Kidney (tissue), 14 donors: ENCODE results near the gene MYL6B. TPM values are rescaled to one million over a fixed set of nuclear protein-coding genes. Genes with fewer than 3 reads are reported as not detected.

Experiments used
- DNase-seq, 5 donors: peaks; one replicate each; pipeline ENCODE4 v3.0.0-alpha.2; 2013 to 2020
- FAIRE-seq: peaks from 2 replicates; lab custom pipeline; 2012; peaks lifted over from hg19 to GRCh38; lab: Jason Lieb, UNC
- H3K27ac ChIP-seq, 2 donors: one replicate each; pipeline ENCODE4 v1.7.0; 2013; ENCODE audit warnings: low read depth in 2 of 2, low read length in 2 of 2, inconsistent platforms in 1 of 2
- H3K27me3 ChIP-seq: one replicate; pipeline ENCODE4 v1.7.1; 2013; ENCODE audit warnings: low read length, inconsistent platforms; ENCODE audit not compliant: control insufficient read depth, insufficient read depth
- H3K36me3 ChIP-seq, 3 donors: one replicate each; pipeline versions ENCODE4 v1.7.0 to v1.7.1; 2013; ENCODE audit warnings: low read length in 3 of 3, control low read depth in 1 of 3, inconsistent platforms in 1 of 3; ENCODE audit not compliant: insufficient read depth in 3 of 3, control insufficient read depth in 2 of 3
- H3K4me1 ChIP-seq, 3 donors: one replicate each; pipeline versions ENCODE4 v1.7.0 to v1.7.1; 2013; ENCODE audit warnings: low read length in 3 of 3, inconsistent platforms in 1 of 3, low read depth in 1 of 3; ENCODE audit not compliant: control insufficient read depth in 2 of 3, insufficient read depth in 2 of 3
- H3K4me3 ChIP-seq, 3 donors: one replicate each; pipeline versions ENCODE4 v1.7.0 to v1.8.1; 2013; ENCODE audit warnings: low read length in 3 of 3, control low read depth in 1 of 3, inconsistent platforms in 1 of 3
- H3K9ac ChIP-seq, 3 donors: one replicate each; pipeline versions ENCODE4 v1.7.0 to v1.7.1; 2013; ENCODE audit warnings: low read length in 3 of 3, control low read depth in 1 of 3, inconsistent platforms in 1 of 3
- H3K9me3 ChIP-seq, 3 donors: one replicate each; pipeline versions ENCODE4 v1.7.0 to v1.7.1; 2013; ENCODE audit warnings: low read length in 3 of 3, control low read depth in 1 of 3, inconsistent platforms in 1 of 3; ENCODE audit not compliant: control insufficient read depth in 2 of 3, insufficient read depth in 1 of 3
- intact Hi-C: fragments of 100-400 bp; cut with DNase I; formaldehyde crosslinking; loops from one replicate; pipeline ENCODE4 v1.11.1; 2022
- polyA plus RNA-seq: library from polyadenylated mRNA; stranded (reverse); fragments of 350-450 nt; fragmentation: Illumina TruSeq; extraction: RNeasy Lipid Tissue Mini Kit (QIAGEN cat#74804); gene quantifications from one replicate; pipeline ENCODE4 v1.2.3, GENCODE V29; 2014; ENCODE audit warnings: low read depth, low replicate concordance; ENCODE audit not compliant: insufficient read depth
- total RNA-seq: library from RNA; stranded (reverse); fragmentation: NEBNext Ultra II Directional; extraction: Animal tissue kit (Norgen Biotek cat#: 25700); gene quantifications from one replicate; pipeline ENCODE4 v1.2.1, GENCODE V29; 2021
- TF ChIP-seq, protein P1 (sequence below): IDR thresholded peaks from 3 replicates; pipeline ENCODE4 v1.5.1; 2012; ENCODE audit warnings: mild to moderate bottlenecking, moderate library complexity, borderline replicate concordance; ENCODE audit not compliant: insufficient read depth; ENCODE audit errors: extremely low read depth
- donor health status: control.
- donor health status: control.
- donor health status: control.
- donor health status: control.
- donor health status: control.
- donor health status: DM: yes; HTN: yes; CAD: no.
- donor health status: Normal renal cell carcinoma (clear cell type).

Gene MYL6B
- total and polyA plus RNA-seq, 2 donors from 2014 or later = 48.2 to 142 TPM

DNA sequence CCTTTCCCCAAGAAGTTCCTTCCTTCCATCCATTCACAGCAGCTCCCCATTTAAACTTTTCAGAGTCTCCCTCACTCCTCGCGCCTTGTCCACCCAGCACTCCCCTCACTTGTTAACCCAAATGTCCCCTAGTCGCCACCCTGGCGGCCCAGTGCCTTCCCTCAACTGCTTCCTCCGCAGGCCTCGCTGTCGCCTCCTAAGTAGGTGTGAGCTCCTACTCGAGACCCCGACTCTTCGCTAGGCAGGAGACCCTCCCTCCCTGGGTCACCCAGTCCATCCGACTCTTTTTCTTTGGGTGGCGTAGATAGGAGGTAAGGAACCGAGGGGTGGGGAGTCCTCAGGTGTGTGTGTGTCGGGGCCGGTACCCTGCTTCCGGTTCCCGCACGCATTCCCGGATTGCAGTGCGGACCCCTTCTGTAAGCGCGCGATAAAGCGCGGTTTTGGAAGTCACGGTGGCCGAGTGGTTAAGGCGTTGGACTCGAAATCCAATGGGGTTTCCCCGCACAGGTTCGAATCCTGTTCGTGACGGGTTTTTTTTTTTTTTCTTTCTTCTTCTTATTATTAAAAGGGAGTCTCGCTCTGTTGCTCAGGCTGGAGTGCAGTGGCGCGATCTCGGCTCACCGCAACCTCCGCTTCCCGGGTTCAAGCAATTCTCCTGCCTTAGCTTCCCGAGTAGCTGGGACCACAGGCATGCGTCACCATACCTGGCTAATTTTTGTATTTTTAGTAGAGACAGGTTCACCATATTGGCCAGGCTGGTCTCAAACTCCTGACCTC lies 37.7 kb downstream of the MYL6B start:
- H3K27ac ChIP-seq = peak overlapping the region; percentile 93 to 99
- TF ChIP-seq, protein P1, sequence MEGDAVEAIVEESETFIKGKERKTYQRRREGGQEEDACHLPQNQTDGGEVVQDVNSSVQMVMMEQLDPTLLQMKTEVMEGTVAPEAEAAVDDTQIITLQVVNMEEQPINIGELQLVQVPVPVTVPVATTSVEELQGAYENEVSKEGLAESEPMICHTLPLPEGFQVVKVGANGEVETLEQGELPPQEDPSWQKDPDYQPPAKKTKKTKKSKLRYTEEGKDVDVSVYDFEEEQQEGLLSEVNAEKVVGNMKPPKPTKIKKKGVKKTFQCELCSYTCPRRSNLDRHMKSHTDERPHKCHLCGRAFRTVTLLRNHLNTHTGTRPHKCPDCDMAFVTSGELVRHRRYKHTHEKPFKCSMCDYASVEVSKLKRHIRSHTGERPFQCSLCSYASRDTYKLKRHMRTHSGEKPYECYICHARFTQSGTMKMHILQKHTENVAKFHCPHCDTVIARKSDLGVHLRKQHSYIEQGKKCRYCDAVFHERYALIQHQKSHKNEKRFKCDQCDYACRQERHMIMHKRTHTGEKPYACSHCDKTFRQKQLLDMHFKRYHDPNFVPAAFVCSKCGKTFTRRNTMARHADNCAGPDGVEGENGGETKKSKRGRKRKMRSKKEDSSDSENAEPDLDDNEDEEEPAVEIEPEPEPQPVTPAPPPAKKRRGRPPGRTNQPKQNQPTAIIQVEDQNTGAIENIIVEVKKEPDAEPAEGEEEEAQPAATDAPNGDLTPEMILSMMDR = no peak
- DNase-seq (peak; percentile 93 to 97 (median 97)), FAIRE-seq (no peak)
- H3K9me3 ChIP-seq = no peaks in the 10 kb centered on the region
- H3K4me3 ChIP-seq = peak overlapping the region; percentile 73 to 95 (median 89)
- peaks cover 0 to 6% (median 2%) of the 10 kb centered on the region in 3 donors for H3K36me3 ChIP-seq
- intact Hi-C loops = loop anchor here (10.0 kb wide), 1 partner anchor 65 kb away; the partner anchor contains the start of gene ESYT1
- H3K4me1 ChIP-seq = peaks cover 0 to 19% (median 10%) of the 10 kb centered on the region in 3 donors
- H3K9ac ChIP-seq = peak overlapping the region; percentile 87 to 95 (median 87)
- H3K27me3 ChIP-seq = no peaks in the 10 kb centered on the region

DNA sequence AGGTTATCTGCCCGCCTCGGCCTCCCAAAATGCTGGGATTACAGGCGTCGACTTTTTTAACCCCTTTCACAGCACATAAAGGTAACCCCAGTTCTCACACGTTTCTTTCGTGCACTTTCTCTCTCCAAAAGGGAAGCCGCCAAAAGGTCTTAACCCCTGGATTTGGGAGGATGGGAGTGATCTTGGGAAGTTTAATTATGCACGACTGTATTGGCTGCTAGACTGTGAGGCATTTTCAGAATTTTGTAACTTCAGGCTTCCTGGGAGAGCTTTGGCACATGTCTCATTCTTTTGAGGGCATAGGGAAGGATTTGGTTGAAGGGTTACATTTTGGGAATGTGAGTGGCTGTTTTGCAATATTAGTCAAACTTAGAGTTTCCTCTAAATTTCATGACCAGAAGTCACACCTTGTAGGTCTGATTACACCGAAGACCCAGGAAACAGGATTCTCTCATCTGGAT lies 38.3 kb downstream of the MYL6B start:
- TF ChIP-seq, protein P1 = no peak
- peaks cover 0 to 4% (median under 1%) of the 10 kb centered on the region in 3 donors for H3K36me3 ChIP-seq
- peak overlapping the region; percentile 73 to 95 (median 89) for H3K4me3 ChIP-seq
- no peaks in the 10 kb centered on the region for H3K27me3 ChIP-seq
- DNase-seq = peak in 3 of 5 donors; percentile 25 to 48 (median 45)
- H3K27ac ChIP-seq = peak overlapping the region in 1 of 2 donors; percentile 99
- H3K9me3 ChIP-seq = no peaks in the 10 kb centered on the region
- FAIRE-seq = no peak
- H3K4me1 ChIP-seq = peaks cover 0 to 19% (median 10%) of the 10 kb centered on the region in 3 donors
- peak overlapping the region; percentile 48 to 95 (median 87) for H3K9ac ChIP-seq
- intact Hi-C loops = no loop called here

DNA sequence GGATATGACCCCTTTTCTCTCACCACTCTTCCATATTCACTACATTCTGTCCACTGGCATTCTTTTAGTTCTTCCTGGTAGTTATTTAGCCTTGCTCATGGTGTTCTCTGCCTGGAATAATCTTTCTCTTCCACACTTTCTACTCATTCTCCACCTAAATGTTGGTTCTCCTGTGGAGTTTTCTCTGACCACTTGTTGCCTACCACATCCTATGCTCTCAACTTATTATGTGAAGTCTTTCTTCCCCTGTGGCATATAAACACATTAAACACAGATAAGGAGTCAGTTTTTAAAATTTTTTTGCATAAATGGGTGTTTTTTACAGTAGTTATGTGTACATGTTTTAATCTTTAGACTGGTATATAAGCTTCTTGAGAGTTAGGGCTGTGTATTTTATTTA lies 40.2 kb downstream of the MYL6B start:
- intact Hi-C loops = no loop called here
- H3K27ac ChIP-seq = no peak overlapping the region
- no peak for FAIRE-seq
- TF ChIP-seq, protein P1 = no peak
- H3K4me1 ChIP-seq = peaks cover 0 to 16% (median 9%) of the 10 kb centered on the region in 3 donors
- no peaks in the 10 kb centered on the region for H3K36me3 ChIP-seq
- no peak overlapping the region for H3K9ac ChIP-seq
- no peaks in the 10 kb centered on the region for H3K27me3 ChIP-seq
- H3K4me3 ChIP-seq = no peak overlapping the region
- H3K9me3 ChIP-seq = no peaks in the 10 kb centered on the region
- no peak for DNase-seq
